Stimulated activated CD4-positive, alpha-beta T cell treated with anti-CD3 and anti-CD28 coated beads, Interleukin-12 subunit alpha, Interleukin-12 subunit beta, amount 100 ng/mL, for 4 hours (primary cell): ENCODE data around the gene GDF2.

ENCODE experiments used
- DNase-seq: peaks from one replicate; pipeline ENCODE4 v3.0.0-alpha.2; 2020

GDF2 gene

DNA sequence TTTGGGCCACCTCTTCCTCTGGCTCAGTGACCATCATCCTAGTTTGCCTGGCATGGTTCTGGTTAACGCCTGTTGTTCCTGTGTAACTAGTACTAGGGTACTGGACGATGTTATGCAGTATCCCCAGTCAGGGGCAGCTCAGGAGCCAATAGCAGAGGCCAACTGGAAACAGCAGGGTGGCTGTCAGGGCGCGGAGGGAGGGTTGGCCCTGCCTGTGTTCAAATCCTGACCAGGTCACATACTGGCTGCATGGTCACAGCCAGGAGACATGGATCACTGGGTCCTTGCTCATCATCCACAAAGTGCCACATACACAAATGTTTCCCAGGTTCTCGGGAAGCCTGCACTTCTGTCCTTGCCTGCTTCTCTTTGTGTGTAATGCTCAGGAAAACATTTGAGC is 13.7 kb downstream of the GDF2 start:
- no peak for DNase-seq

DNA sequence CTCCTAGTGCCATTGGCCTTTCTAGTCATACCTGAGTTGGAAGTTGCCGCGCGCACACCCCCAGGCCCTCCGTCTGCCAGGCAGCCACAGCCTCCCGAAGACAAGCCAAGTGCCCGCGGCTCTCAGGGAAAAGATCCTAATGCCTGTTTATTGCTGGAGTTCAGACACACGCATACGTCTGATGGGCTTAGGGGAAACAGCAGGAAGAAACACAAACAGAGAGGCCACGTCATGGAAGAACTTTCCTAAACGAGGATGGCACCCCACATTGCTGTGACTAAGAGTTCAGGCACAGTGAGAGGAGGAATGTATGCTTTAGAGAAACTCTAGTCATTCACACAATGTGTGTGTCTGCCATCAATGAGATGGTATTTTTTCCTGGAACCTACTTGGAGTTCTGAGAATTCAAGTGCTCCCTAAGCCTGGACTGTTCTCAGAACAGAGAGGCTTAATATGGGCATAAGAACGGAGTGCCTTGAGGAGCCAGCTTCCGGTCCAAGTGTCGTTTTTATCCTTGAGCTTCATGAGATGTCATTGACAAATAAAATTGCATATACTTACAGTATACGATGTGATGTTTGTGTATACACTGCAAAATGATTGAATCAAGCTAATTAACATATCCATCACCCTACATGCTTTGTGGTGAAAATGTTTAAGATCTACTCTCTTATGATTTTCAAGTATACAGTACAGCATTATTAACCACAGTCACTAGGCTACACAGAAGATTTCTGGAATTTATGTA is 14.3 kb downstream of the GDF2 start:
- no peak for DNase-seq

- no peak for DNase-seq
These were observed 15.1 kb downstream of the GDF2 start for GRCh38 chr10:47337310-47337709.

DNA sequence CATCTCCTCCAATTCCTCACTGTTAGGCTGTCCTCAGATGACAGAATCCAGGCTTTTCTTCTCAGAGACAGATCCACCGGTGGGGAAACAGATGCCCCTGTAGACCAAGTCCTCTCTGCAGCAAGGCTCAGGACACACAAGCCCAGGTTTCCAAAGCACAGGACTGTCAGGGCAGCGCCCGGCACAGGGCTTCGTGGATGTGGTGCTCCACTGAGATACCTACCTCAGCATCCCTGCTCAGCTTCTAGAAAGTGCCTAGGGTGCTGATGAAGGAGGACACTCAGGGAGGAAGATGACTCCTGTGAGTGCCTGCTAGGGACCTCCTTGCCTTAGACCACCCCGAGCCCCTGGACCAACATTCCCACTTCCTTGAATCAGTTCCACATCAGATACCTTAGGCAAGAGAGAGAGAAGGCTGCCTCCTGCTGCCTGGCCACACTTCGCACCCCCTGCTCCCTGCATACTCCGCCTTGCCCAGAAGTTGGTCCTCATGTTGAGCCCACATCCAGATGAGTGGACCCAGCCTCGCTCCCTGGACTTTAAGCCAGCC is 17.0 kb downstream of the GDF2 start:
- no peak for DNase-seq

- DNase-seq = no peak
These were observed 17.7 kb downstream of the GDF2 start for GRCh38 chr10:47339759-47340607.

DNA sequence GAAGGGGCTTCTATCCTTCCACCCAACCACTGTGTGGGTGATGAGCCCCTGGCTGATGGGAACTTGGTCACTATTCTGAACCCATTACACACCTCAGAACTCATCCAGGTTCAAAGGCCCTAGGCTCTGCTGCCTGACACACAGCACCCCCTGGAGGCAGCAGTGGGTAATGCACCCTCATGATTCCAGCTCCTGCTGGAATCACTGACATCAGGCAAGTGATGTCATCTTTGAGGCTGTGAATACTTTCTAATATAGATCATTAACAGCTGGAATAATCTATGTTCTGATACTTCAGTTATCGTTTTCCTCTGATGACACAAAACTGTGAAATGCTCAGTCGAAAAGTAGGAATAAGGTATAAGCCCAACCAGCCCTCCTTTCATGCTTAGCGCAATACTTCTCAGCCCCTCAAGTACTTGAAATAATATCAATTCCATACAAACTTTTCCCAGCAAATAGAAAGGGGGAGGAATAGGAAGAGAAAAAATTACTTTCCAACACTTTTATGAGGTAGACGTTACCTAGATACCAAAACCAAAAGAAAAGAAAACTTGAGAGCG is 18.4 kb downstream of the GDF2 start:
- peak; percentile 70 for DNase-seq

- no peak for DNase-seq
These were observed 23.0 kb downstream of the GDF2 start for GRCh38 chr10:47344996-47345870.

DNA sequence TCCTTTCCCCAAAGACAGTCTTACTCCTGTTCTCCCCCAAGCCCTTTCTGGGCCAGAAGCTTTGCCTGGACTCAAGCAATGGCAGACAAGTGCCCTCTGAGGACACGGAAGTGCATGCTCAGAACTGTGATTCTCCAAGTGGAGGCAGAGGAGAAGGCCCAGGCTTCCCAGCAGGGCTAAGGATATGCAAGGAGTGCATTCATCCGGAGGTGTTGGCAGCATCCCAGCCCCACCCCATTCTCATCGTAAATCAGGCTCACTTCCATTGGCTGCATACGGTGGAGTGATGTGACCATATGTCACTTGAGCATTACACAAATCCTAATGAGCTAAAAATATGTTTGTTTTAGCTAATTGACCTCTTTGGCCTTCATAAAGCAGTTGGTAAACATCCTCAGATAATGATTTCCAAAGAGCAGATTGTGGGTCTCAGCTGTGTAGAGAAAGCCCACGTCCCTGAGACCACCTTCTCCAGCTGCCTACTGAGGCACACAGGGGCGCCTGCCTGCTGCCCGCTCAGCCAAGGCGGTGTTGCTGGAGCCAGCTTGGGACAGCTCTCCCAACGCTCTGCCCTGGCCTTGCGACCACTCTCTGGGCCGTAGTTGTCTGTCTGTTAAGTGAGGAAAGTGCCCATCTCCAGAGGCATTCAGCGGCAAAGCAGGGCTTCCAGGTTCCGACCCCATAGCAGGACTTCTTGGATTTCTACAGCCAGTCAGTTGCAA is 24.5 kb downstream of the GDF2 start:
- DNase-seq = no peak

DNA sequence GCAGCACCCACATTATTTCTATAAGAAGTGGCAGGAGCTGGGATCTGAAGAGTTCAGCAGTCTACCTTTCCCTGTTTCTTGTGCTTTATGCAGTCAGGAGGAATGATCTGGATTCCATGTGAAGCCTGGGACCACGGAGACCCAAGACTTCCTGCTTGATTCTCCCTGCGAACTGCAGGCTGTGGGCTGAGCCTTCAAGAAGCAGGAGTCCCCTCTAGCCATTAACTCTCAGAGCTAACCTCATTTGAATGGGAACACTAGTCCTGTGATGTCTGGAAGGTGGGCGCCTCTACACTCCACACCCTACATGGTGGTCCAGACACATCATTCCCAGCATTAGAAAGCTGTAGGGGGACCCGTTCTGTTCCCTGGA is 25.0 kb downstream of the GDF2 start:
- no peak for DNase-seq

DNA sequence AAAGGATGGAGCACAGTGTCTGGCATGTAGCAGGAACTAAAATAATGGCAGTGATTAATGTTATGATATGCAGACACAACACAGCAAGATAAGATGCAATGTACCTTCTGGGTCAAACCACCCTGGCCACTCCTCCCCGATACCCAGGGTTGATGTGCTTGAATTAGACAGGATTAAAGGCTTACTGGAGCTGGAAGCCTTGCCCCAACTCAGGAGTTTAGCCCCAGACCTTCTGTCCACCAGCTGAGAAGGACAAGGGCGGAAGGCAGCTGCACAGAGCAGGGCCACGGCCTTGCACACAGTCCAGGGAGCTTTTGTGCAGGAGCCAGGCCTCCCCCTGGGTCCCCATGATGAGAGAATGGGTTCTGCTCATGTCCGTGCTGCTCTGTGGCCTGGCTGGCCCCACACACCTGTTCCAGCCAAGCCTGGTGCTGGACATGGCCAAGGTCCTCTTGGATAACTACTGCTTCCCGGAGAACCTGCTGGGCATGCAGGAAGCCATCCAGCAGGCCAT is 25.9 kb downstream of the GDF2 start, which contains the start of gene RBP3:
TSS of gene RBP3 (plus strand) at position 226 of the 514 bp plus-strand sequence. CDS start at position 348, 122 bp downstream.
- no peak for DNase-seq

DNA sequence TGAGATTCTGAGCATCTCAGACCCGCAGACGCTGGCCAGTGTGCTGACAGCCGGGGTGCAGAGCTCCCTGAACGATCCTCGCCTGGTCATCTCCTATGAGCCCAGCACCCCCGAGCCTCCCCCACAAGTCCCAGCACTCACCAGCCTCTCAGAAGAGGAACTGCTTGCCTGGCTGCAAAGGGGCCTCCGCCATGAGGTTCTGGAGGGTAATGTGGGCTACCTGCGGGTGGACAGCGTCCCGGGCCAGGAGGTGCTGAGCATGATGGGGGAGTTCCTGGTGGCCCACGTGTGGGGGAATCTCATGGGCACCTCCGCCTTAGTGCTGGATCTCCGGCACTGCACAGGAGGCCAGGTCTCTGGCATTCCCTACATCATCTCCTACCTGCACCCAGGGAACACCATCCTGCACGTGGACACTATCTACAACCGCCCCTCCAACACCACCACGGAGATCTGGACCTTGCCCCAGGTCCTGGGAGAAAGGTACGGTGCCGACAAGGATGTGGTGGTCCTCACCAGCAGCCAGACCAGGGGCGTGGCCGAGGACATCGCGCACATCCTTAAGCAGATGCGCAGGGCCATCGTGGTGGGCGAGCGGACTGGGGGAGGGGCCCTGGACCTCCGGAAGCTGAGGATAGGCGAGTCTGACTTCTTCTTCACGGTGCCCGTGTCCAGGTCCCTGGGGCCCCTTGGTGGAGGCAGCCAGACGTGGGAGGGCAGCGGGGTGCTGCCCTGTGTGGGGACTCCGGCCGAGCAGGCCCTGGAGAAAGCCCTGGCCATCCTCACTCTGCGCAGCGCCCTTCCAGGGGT is 26.6 kb downstream of the GDF2 start:
- DNase-seq = no peak

- DNase-seq = no peak
These were observed 27.3 kb downstream of the GDF2 start for GRCh38 chr10:47349516-47349915.

DNA sequence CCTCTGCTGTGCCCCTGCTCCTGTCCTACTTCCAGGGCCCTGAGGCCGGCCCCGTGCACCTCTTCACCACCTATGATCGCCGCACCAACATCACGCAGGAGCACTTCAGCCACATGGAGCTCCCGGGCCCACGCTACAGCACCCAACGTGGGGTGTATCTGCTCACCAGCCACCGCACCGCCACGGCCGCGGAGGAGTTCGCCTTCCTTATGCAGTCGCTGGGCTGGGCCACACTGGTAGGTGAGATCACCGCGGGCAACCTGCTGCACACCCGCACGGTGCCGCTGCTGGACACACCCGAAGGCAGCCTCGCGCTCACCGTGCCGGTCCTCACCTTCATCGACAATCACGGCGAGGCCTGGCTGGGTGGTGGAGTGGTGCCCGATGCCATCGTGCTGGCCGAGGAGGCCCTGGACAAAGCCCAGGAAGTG is 27.7 kb downstream of the GDF2 start:
- DNase-seq = no peak

GRCh38 chr10:47350671-47351640 is 28.7 kb downstream of the GDF2 start:
- DNase-seq = no peak

DNA sequence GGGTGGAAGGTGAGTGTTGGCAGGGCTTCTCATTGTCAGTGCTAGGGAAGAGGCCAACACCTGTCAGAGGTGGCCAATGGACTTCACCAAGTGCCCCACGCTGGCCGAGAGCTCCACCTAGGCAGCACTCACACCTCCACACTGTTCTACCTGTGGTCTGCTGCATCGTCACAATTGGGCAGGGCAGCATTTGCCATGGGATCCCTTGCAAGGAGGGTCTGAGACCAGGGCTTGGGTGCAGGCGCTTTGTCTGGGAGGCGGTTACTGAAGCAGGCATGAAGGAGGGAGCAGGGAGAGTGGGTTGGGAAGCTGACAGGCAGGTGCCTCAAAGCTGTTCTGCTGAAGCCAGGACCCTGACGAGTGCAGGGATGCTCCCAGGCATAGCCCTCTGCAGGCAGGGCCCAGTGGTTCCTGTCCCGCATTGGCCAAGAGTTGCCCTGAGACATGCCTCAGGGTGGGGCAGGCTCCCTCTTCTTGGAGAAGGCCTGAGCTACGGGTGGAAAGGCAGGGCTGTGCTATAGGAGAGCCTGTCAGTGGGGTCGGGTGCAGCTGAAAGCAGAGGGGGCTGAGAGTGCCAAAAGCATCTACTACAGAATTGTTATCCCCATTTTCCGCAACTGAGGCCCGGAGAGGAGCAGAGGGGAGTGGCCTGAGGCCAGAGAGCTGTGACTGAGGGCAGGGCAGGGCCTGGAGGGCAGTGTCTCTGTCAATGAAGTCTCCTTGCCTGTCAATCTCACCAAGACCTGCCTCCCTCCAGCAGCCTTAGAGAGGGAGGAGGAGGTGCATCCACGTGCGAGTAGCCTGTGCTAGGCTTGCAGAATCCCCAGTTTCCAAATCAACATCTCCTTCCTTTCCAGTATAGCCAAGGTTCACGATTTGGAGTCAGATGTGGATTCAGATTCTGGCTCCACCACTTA is 29.9 kb downstream of the GDF2 start:
- DNase-seq = no peak

DNA sequence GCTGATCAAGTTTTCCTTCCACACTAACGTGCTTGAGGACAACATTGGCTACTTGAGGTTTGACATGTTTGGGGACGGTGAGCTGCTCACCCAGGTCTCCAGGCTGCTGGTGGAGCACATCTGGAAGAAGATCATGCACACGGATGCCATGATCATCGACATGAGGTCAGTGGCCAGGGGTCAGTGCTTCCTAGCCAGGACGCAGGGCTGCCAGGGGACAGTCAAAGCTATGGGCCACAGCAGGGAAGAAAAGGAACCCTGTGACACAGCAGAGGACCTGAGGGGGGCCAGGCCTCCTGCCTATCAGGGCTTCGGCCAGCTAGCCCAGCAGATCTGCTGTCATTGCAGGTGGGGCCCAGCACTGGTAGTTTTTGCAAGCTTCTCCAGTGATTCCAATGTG is 31.1 kb downstream of the GDF2 start:
- no peak for DNase-seq

GRCh38 chr10:47354165-47354564 is 31.9 kb downstream of the GDF2 start:
- no peak for DNase-seq

DNA sequence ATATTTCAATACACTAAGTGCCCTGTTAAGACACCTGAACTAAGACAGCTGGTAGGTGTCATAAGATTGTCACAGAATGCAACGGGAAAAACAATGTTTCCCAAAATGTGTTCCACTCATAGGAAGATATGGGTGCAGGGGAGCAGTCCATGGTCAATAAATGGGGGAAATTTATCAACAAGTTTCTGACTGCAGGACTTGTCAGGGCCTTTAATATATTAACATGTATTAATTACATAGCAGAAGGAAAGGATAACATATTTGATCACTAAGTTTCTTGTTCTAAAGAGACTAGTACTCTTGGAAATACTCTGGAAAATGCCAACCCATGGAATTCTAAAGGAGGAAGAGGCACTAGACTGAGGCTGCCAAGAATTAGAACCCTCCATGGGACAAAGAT is 32.6 kb downstream of the GDF2 start:
- DNase-seq = no peak
